HepG2 (cell line): ENCODE measurements around the gene PDE1C. TPM values are rescaled to one million over a fixed set of nuclear protein-coding genes. Genes with fewer than 3 reads are reported as not detected.

Experiments used
- ATAC-seq: fragments of 200-7000 bp; cut with Tn5 transposase; 3 replicates; pipeline ENCODE4 v1.9.1; 2020; ENCODE audit warnings: mild to moderate bottlenecking, moderate library complexity
- BruUV-seq: library from RNA; stranded (reverse); fragments of 400-500 nt; replicated peaks from 2 replicates; lab custom pipeline; 2021; lab: Mats Ljungman, UMichigan
- CTCF ChIA-PET: fragments of 300-600 bp; formaldehyde crosslinking; extraction: SDS; loops from one replicate; lab custom pipeline; 2021; ENCODE audit warnings: low total read pairs, inconsistent platforms, low intra/inter-chr PET ratio; lab: Yijun Ruan, JAX
- POLR2A ChIA-PET: fragments of 350-600 bp; sonication (Branson Sonifier 250); formaldehyde crosslinking; loops from one replicate; lab custom pipeline; 2020; ENCODE audit warnings: antibody characterized with exemption, inconsistent platforms; lab: Yijun Ruan, JAX
- DNase-seq: peaks from one replicate; pipeline ENCODE4 v3.0.0-alpha.2; 2015; ENCODE audit warnings: low spot score
- FAIRE-seq: peaks from 3 replicates; lab custom pipeline; 2011; peaks lifted over from hg19 to GRCh38; lab: Jason Lieb, UNC
- H2AFZ ChIP-seq: one replicate; pipeline ENCODE4 v1.6.1; 2011; ENCODE audit warnings: low read length, inconsistent platforms
- H3K27ac ChIP-seq: fragments of 300-600 bp; 3 replicates; pipeline ENCODE4 v1.8.0; 2011; ENCODE audit warnings: mixed run types, mild to moderate bottlenecking, mixed read lengths, low read length, inconsistent platforms; ENCODE audit not compliant: insufficient read depth; ENCODE audit errors: extremely low read length
- H3K27me3 ChIP-seq, 2 experiments: fragments of 200-600 bp in 1 of 2; 2 replicates in 1 of 2; 3 replicates in 1 of 2; pipeline versions ENCODE4 v1.6.0 to v1.8.0; 2011; ENCODE audit warnings: low read length in 2 of 2, mild to moderate bottlenecking in 2 of 2, moderate library complexity in 2 of 2, inconsistent platforms in 1 of 2; ENCODE audit not compliant: insufficient read depth in 2 of 2, control insufficient read depth in 1 of 2
- H3K36me3 ChIP-seq, 2 experiments: fragments of 200-600 bp in 1 of 2; replicated peaks in 1 of 2; 2 replicates in 1 of 2; 3 replicates in 1 of 2; pipeline versions ENCODE4 v1.5.1 to v1.8.0; 2011; ENCODE audit warnings: low read length in 2 of 2, inconsistent platforms in 1 of 2; ENCODE audit not compliant: insufficient read depth in 2 of 2, control insufficient read depth in 1 of 2
- H3K4me1 ChIP-seq: 2 replicates; pipeline ENCODE4 v1.5.1; 2012; ENCODE audit warnings: low read length, inconsistent platforms; ENCODE audit not compliant: insufficient read depth
- H3K4me2 ChIP-seq: 2 replicates; pipeline ENCODE4 v1.6.0; 2011; ENCODE audit warnings: low read depth, low read length, inconsistent platforms
- H3K4me3 ChIP-seq, 3 experiments: fragments of 200-600 bp in 1 of 3; sonication (generic), shearing (Covaris generic) in 1 of 3; replicated peaks in 1 of 3; 2 replicates each; pipeline ENCODE4 v1.5.1; 2011 to 2016; ENCODE audit warnings: low read length in 3 of 3, inconsistent platforms in 2 of 3, low read depth in 2 of 3, mild to moderate bottlenecking in 2 of 3, control low read depth in 1 of 3, mixed read lengths in 1 of 3; ENCODE audit not compliant: insufficient read depth in 1 of 3
- H3K79me2 ChIP-seq: one replicate; pipeline ENCODE4 v1.6.1; 2011; ENCODE audit warnings: low read length, inconsistent platforms; ENCODE audit not compliant: insufficient read depth
- H3K9ac ChIP-seq: 2 replicates; pipeline ENCODE4 v1.6.0; 2011; ENCODE audit warnings: mild to moderate bottlenecking, low read depth, low read length, inconsistent platforms; ENCODE audit not compliant: insufficient read depth
- H3K9me3 ChIP-seq: 2 replicates; pipeline ENCODE4 v1.5.1; 2012; ENCODE audit warnings: mild to moderate bottlenecking, low read length
- H4K20me1 ChIP-seq: 2 replicates; pipeline ENCODE4 v1.6.0; 2011; ENCODE audit warnings: inconsistent platforms, mild to moderate bottlenecking, low read length, moderate library complexity; ENCODE audit not compliant: insufficient read depth
- BCL6 ChIP-seq: IDR thresholded peaks from 2 replicates; pipeline ENCODE4 v1.6.1; 2016; ENCODE audit warnings: missing genetic modification reagents, missing compliant biosample characterization
- DMTF1 ChIP-seq: sonication (generic); formaldehyde crosslinking; IDR thresholded peaks from 2 replicates; pipeline ENCODE4 v1.4.0; 2020; ENCODE audit warnings: mild to moderate bottlenecking, missing genetic modification reagents
- GTF3A ChIP-seq: sonication (generic); formaldehyde crosslinking; conservative IDR thresholded peaks from 2 replicates; pipeline ENCODE4 v1.4.0; 2020; ENCODE audit warnings: mild to moderate bottlenecking, missing genetic modification reagents
- HCFC1 ChIP-seq: fragments of 150-350 bp; IDR thresholded peaks from 2 replicates; pipeline ENCODE4 v1.6.1; 2014; ENCODE audit warnings: low read depth, low read length
- HOXA5 ChIP-seq: sonication (generic); formaldehyde crosslinking; IDR thresholded peaks from 2 replicates; pipeline ENCODE4 v1.4.0; 2020; ENCODE audit warnings: missing genetic modification reagents
- MATR3 ChIP-seq: sonication (generic); formaldehyde crosslinking; IDR thresholded peaks from 2 replicates; pipeline ENCODE4 v1.4.0; 2020; ENCODE audit warnings: missing genetic modification reagents
- POLR2G ChIP-seq: fragments of 200-400 bp; formaldehyde crosslinking; IDR thresholded peaks from 2 replicates; pipeline ENCODE4 v1.6.1; 2018; ENCODE audit warnings: mild to moderate bottlenecking, low read depth, low read length, moderate library complexity
- SMARCE1 ChIP-seq: fragments of 450-650 bp; IDR thresholded peaks from 2 replicates; pipeline ENCODE4 v1.6.1; 2017; ENCODE audit warnings: borderline replicate concordance
- ZBTB1 ChIP-seq: sonication (generic); formaldehyde crosslinking; IDR thresholded peaks from 2 replicates; pipeline ENCODE4 v1.4.0; 2020; ENCODE audit warnings: missing genetic modification reagents, borderline replicate concordance
- ZBTB25 ChIP-seq: IDR thresholded peaks from 2 replicates; pipeline ENCODE4 v1.6.1; 2018; ENCODE audit warnings: missing genetic modification reagents
- ZNF263 ChIP-seq: sonication (generic); formaldehyde crosslinking; IDR thresholded peaks from 2 replicates; pipeline ENCODE4 v1.4.0; 2020; ENCODE audit warnings: missing genetic modification reagents
- ZNF30 ChIP-seq: sonication (generic); formaldehyde crosslinking; IDR thresholded peaks from 2 replicates; pipeline ENCODE4 v1.5.0; 2020; ENCODE audit warnings: mild to moderate bottlenecking, missing genetic modification reagents
- in situ Hi-C: cut with HindIII; loops from 2 replicates; pipeline ENCODE4 v1.10.0; 2017; ENCODE audit warnings: low pct_unique_long_range_greater_than_20kb; ENCODE audit not compliant: extremely low pct_ligation_motif_present
- intact Hi-C: fragments of 100-400 bp; cut with micrococcal nuclease; formaldehyde crosslinking; loops from one replicate; pipeline ENCODE4 v1.10.0; 2022; ENCODE audit not compliant: unreplicated experiment
- polyA plus RNA-seq, 8 experiments: library from polyadenylated mRNA; depleted of rRNA in 3 of 8; stranded (reverse) in 7 of 8; unstranded in 1 of 8; fragments of >200 nt; fragmentation: Illumina TruSeq in 4 of 8; extraction: Trizol in 4 of 8; gene quantifications; 2 replicates each; pipeline versions ENCODE4 v1.2.1 to v1.2.3, GENCODE V29; 2011 to 2016; ENCODE audit warnings: low read depth in 4 of 8, missing spikeins in 1 of 8, mixed read lengths in 1 of 8; ENCODE audit not compliant: insufficient read depth in 1 of 8
- total RNA-seq, 5 experiments: library from RNA; depleted of rRNA; stranded (reverse); fragments of >200 nt; fragmentation: Illumina TruSeq; extraction: Trizol; gene quantifications; 2 replicates each; pipeline ENCODE4 v1.2.3, GENCODE V29; 2016; ENCODE audit warnings: low read depth in 1 of 5
- TF ChIP-seq, protein P1 (sequence below): IDR thresholded peaks from 2 replicates; pipeline ENCODE4 v1.6.1; 2016; ENCODE audit warnings: missing biosample characterization, missing genetic modification reagents, low read depth
- TF ChIP-seq, protein P2 (sequence below): sonication (generic); formaldehyde crosslinking; IDR thresholded peaks from 2 replicates; pipeline ENCODE4 v1.5.0; 2020; ENCODE audit warnings: missing genetic modification reagents
- TF ChIP-seq, protein P3 (sequence below): sonication (generic); formaldehyde crosslinking; IDR thresholded peaks from 2 replicates; pipeline ENCODE4 v1.4.0; 2020; ENCODE audit warnings: missing genetic modification reagents
- TF ChIP-seq, protein P4 (sequence below): sonication (generic); formaldehyde crosslinking; IDR thresholded peaks from 2 replicates; pipeline ENCODE4 v1.5.0; 2020; ENCODE audit warnings: mild to moderate bottlenecking, missing genetic modification reagents

The PDE1C gene
- total and polyA plus RNA-seq, 2 of the 13 experiments (the other 11 are each of a cell fraction or from before 2014, with no cell fraction given), result not detected

DNA sequence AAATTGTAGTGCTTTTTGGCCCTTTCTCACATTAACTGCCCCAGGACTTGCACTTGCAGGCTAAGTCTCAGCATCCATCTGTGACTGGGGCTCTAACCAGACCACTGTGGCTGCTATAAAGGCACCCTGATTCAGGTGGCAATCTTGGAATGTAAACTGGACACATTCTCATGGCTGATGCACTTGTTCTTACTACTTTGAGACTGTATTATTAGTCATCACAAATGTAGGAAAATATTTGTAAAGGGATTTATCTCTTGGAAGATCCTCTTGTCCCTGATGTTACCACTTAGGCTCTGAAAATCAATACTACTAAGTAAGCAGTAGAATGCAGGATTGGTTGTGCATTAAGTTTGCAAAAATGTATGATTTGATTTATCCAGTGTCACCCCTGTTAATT lies 25.0 kb downstream of the PDE1C start:
- TF ChIP-seq HOXA5 (CRISPR knock-in tag) (no peak), ZBTB25 (CRISPR knock-in tag) (no peak), GTF3A (CRISPR knock-in tag) (no peak), ZNF30 (CRISPR knock-in tag) (no peak), BCL6 (CRISPR knock-in tag) (no peak), POLR2G (no peak), DMTF1 (no peak), SMARCE1 (no peak), ZBTB1 (CRISPR knock-in tag) (no peak), ZNF263 (no peak), MATR3 (CRISPR knock-in tag) (no peak), HCFC1 (no peak)
- TF ChIP-seq, protein P1, sequence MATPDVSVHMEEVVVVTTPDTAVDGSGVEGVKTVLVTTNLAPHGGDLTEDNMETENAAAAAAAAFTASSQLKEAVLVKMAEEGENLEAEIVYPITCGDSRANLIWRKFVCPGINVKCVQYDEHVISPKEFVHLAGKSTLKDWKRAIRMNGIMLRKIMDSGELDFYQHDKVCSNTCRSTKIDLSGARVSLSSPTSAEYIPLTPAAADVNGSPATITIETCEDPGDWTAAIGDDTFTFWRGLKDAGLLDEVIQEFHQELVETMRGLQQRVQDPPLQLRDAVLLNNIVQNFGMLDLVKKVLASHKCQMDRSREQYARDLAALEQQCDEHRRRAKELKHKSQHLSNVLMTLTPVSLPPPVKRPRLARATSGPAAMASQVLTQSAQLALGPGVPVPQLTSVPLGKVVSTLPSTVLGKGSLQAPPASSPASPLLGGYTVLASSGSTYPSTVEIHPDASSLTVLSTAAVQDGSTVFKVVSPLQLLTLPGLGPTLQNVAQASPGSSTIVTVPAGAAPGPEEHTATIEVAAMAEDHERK (CRISPR knock-in tag), result no peak
- TF ChIP-seq, protein P2, sequence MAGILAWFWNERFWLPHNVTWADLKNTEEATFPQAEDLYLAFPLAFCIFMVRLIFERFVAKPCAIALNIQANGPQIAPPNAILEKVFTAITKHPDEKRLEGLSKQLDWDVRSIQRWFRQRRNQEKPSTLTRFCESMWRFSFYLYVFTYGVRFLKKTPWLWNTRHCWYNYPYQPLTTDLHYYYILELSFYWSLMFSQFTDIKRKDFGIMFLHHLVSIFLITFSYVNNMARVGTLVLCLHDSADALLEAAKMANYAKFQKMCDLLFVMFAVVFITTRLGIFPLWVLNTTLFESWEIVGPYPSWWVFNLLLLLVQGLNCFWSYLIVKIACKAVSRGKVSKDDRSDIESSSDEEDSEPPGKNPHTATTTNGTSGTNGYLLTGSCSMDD (CRISPR knock-in tag), result no peak
- TF ChIP-seq, protein P3, sequence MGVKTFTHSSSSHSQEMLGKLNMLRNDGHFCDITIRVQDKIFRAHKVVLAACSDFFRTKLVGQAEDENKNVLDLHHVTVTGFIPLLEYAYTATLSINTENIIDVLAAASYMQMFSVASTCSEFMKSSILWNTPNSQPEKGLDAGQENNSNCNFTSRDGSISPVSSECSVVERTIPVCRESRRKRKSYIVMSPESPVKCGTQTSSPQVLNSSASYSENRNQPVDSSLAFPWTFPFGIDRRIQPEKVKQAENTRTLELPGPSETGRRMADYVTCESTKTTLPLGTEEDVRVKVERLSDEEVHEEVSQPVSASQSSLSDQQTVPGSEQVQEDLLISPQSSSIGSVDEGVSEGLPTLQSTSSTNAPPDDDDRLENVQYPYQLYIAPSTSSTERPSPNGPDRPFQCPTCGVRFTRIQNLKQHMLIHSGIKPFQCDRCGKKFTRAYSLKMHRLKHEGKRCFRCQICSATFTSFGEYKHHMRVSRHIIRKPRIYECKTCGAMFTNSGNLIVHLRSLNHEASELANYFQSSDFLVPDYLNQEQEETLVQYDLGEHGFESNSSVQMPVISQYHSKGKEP (CRISPR knock-in tag), result no peak
- TF ChIP-seq, protein P4, sequence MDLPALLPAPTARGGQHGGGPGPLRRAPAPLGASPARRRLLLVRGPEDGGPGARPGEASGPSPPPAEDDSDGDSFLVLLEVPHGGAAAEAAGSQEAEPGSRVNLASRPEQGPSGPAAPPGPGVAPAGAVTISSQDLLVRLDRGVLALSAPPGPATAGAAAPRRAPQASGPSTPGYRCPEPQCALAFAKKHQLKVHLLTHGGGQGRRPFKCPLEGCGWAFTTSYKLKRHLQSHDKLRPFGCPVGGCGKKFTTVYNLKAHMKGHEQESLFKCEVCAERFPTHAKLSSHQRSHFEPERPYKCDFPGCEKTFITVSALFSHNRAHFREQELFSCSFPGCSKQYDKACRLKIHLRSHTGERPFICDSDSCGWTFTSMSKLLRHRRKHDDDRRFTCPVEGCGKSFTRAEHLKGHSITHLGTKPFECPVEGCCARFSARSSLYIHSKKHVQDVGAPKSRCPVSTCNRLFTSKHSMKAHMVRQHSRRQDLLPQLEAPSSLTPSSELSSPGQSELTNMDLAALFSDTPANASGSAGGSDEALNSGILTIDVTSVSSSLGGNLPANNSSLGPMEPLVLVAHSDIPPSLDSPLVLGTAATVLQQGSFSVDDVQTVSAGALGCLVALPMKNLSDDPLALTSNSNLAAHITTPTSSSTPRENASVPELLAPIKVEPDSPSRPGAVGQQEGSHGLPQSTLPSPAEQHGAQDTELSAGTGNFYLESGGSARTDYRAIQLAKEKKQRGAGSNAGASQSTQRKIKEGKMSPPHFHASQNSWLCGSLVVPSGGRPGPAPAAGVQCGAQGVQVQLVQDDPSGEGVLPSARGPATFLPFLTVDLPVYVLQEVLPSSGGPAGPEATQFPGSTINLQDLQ (CRISPR knock-in tag), result no peak
- TF ChIP-seq, all 625 proteins: peak for 0
- in situ Hi-C loops, result no loop called here
- Histone ChIP-seq H4K20me1 (no peaks in the 10 kb centered on the region), H3K4me1 (no peaks in the 10 kb centered on the region), H2AFZ (no peak overlapping the region), H3K27ac (no peak overlapping the region), H3K27me3 (no peaks in the 10 kb centered on the region), H3K9ac (no peak overlapping the region), H3K36me3 (no peaks in the 10 kb centered on the region), H3K79me2 (no peaks in the 10 kb centered on the region), H3K9me3 (no peaks in the 10 kb centered on the region), H3K4me3 (no peak overlapping the region), H3K4me2 (no peak overlapping the region)
- DNase-seq (no peak), ATAC-seq (no peak), FAIRE-seq (no peak)
- POLR2A ChIA-PET, result no interaction called here
- no TSS peak for BruUV-seq
- intact Hi-C loops, result no loop called here
- CTCF ChIA-PET, result no interaction called here
